ENCODE results near the gene MAPKBP1.

MAPKBP1 gene

DNA sequence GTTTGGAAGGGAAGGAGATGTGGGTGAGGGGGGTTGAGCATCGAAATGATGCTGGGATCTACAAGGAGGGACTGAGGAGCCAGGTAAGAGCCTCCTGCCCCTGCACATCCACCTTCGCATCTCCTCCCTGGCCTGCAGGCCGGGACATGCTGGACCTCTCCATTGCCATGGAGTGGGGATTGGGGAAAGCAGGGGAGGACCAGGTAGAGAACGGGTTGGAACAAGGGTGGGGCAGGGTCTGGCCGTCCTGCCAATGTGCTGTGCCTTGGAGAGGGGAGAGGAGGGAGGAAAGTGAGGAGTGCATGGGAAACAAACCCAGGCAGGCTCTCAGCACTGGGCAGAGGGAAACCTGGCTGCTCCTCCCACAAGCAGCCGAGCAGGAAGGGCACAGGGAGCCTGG is 74.9 kb downstream of the MAPKBP1 start:
- FAIRE-seq = no peak

DNA sequence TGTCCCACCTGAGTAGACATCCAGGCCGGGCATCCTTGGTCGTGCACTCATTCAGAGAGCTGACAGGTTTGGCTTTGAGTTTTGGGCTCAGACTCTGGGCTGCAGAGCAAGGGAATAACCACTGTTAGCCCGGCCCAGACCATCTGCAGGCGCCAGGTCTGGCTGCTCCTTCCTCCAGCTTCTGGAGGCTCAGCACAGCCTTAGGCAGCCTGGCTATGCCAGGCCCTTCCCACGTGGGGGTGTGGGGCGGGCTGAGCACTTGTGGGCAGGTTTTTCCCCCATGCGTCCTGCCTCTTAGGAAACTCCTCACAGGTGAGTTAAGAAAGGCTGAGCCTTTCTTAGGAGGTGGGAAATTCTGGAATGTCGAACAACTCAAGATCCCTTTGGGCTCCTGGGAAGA is 75.6 kb downstream of the MAPKBP1 start:
- FAIRE-seq = no peak

DNA sequence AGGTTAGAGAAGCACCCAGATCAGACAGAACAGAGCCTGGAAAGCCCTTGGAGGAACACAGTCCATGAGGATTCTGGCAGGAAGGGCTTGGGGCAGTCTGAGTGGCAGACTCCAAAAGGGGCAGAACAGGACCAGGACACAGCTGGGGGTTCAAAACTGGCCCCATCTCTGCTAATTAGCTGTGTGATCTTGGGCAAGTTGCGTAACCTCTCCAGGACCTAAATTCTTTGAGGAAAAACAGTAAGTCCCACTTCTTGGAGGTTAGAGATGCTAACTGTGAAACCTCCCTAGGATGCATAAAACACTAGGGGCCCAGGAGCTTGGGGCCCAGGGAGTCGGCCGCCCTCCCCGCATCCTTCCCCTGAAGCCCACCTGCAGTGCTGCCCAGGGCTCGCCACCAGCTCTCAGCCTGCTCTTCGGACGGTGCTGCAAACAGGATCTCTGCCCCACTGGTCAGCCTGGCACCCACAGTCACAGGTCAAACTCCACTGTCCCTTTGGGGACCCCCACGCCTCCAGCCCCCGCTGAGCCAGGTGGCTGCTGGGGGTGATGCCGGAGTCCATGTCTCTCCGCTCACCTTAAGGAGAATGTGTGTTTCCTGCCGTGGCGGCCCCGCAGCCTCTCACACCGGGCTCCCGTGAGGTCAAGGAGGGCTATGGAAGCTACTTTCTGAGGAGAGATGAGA is 76.3 kb downstream of the MAPKBP1 start:
- no peak for FAIRE-seq

DNA sequence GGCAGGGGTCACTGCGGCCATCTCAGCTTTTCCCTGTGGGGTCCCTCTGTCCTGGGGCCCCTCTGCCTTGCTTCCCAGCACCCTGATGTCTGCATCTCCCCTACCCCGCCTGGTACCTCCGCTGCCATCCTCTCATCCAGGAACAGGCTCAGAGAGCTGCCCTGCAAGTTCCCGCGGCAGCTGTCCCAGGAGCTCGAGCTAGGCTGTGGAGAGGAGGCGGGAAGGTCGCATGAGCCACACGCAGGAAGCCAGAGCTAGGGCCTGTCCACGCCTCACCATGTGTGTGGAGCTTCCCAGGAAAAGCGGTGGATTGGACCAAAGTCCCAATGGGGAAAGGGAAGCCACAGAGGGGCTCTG is 76.9 kb downstream of the MAPKBP1 start:
- FAIRE-seq = no peak

DNA sequence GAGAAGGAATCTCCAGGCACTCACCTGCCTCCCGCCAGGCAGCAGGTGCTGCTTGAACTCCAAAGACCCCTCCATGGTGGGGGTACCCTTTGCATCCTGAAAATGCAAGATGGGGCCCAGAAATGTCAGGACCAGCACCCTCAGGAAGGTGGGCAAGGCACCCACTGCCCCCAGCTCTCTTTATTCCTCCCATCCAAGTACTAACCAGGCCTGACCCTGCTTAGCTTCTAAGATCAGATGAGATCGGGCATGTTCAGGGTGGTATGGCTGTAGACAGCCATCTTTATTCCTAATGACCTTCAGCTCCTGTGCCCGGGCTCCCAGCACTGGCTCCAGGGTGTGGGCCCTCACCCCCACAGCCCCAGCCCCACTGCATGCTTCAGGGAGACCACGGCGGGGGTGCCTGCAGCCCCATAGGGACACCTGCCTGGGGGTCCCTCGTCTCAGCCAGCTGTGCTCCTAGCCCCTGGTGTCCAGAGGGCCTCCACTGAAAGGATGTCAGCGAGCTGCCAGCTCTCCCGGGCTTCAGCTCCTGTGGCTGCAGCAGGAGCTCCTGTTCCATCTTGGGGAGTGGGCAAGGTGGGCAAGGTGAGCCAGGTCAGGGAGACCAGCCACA is 77.6 kb downstream of the MAPKBP1 start:
- no peak for FAIRE-seq

DNA sequence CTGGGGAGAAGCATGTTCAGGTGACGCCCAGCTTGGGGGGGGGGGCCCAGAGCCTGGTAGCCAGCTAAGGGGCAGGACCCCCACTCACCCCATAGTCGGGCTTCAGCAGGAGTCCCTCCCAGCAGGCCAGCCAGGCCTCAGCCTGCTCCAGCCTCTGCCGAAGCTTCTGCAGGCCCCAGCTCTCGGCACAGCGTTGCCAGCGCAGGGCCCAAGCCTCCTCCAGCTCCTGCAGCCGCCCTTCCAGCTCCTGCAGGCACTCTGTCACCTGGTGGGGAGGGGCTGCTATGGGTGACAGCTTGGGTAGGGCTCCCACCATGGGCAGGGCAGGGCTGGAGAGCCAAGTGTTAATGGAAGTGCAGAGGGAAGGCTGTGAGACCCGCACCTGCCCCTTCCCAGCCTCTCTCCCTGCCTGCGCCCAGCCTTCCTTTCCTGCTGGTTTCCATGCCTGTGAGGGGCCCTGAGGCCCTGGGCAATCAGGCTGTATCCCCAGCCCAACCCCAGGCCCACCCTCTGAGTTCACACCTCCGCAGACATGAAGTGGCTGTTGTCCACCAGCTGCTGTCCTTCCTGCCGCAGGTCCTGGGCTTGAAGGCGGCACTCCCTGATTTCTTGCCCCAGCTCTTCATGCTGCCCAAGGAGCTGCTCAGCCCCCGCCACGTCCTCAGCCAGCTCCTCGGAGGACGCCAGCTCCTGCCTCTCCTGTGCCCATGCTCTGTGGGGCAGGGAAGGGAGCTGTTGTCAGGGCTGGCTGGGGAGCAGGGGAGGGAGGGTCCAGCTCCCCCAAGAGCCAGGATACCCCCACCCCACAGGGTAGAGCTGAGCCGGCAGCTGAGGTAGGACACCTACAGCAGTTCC is 78.7 kb downstream of the MAPKBP1 start:
- no peak for FAIRE-seq

DNA sequence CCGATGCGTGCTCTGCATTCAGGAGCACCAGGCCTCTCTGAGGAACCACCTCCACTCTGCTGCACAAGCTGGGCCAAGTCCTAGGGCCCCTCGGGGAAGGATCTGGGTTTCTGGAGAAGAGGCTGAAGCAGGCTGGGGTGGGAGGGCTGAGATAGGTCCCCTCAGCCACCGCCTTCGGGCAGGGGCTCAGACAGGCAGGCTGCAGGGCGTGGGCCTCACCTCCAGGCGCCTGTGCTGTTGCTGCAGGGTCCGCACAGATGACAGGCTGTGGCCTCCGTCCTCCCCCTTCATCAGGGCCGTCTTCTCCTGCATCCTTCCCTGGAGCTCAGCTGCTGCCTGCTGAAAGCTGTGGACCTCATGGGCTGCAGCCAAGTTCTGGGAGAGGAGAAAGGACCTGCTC is 79.5 kb downstream of the MAPKBP1 start:
- FAIRE-seq = no peak

DNA sequence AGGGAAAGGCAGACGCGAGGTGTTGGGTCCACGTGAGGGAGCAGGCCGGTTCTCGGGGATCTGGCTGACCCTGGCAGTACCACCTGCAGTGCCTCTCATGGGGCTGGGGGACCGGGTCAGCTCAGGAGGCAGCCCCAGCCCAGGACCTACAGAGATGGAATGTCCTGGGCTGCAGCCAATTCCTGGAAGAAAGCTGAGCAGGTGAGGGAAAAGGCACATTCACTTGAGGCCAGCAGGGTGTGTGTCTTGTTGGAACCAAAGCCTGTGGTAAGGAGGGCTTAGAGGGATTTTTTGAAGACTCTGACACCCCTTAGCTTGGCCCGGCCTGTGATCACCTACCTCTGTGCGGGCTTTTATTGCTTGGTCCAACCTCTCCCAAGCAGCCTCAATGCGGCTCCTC is 80.2 kb downstream of the MAPKBP1 start:
- FAIRE-seq = no peak

DNA sequence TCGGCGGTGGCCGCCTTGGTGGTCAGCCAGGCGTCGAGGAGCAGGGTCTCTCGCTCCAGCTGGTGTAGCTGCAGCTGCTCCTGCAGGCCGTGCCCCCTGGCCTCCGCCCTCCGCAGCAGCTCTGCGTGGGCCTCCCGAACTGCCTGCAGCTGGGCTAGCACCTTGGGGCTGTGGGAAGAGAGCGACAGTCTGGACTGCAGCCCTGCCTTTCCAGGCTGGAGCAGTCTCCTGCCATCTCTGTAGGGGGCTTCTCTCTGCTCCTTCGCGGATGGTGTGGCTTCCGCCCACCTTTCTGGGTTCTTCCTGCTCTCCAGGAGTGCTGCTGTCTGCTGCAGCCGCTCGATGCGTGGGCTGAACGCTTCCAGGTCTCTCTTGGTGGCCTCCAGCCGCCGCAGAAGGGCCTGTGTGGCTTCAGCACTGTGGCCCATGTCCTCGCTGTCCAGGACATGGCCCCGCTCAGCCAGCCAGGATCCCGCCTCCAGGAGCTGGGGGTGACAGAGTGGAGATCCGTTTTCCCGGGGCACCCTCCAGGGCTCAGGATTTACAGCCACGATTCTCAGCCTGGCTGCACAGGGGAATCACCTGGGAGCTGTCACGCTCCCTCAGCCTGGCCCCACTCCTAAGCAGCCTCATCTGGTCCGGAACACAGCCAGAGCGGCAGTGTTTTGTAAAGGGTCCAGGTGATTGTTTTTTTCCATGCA is 81.1 kb downstream of the MAPKBP1 start:
- no peak for FAIRE-seq

DNA sequence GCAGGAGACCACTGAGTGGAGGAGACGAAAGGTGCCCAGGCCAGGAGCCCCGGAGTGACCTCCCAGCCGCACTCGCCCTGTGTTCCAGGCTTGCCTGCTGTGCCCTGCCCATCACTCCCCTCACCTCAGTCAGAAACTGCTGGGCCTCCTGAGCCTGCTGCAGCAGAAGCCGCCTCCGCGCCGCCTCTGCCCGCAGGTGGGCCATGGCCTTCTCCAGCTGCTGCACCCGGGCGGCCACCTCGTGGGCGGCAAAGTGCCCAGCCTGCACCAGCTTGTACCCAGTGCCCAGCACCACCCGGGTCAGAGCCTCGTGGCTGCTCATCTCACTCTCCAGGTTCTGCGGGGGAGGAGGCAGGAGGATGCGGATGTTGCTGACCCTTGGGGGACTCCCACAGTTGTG is 82.0 kb downstream of the MAPKBP1 start:
- FAIRE-seq = no peak

DNA sequence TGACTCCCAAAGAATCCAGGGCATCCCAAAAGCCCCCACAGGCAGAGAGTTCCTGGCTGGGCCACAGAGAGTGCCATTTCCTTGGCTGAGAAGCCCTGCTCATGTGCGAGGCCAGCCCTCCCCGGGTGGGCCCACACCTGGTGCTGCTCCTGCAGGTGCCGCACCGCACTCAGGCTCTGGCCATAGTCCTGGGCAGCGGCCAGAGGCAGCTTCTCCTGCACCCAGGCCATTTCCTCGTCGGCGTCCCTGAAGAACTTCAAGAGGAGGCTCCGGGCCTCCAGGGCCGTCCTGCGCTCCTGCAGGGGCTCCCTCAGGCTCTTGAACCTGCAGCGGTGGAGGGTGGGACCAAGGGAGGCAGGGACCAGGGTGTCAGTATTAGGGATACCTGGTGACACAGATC is 82.4 kb downstream of the MAPKBP1 start:
- no peak for FAIRE-seq

DNA sequence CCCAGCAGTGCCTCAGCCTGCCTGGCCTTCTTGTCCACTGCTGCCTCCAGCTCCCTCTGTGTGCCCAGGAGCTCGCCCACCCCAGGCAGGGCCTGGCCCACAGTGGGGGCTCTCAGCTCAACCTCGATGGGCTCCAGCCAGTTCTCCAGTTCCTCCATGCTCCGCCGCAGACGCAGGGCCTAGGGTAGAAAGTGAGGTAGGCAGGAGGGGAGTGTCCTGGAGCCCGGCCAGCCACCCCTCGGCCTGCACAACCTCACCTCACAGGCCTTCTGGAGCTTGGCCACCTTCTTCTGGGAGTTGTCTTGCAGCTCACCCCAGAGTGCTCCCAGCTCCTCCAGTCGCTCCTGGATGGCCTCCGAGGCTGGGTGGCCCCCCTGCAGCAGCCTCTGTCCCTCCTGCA is 83.0 kb downstream of the MAPKBP1 start:
- FAIRE-seq = no peak

DNA sequence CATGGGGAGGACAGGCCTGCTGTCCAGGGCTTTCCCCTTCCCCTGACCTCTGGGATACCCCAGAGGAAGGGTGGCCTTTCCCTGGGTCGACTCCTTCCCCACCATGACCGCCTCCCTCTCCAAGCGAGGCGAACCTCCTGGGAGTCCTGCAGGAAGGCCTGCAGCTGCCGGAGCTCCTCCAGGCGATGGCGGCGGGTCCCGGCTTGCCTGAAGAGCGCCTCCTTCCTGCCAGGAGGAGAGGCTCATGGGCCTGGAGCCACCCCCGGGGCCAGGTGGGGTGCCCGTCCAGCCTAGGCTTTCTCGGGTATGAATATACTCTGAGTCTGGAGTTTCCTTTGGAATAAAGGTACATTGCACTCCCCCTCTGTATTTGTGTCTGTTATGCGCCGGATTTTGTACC is 84.5 kb downstream of the MAPKBP1 start:
- FAIRE-seq = no peak

DNA sequence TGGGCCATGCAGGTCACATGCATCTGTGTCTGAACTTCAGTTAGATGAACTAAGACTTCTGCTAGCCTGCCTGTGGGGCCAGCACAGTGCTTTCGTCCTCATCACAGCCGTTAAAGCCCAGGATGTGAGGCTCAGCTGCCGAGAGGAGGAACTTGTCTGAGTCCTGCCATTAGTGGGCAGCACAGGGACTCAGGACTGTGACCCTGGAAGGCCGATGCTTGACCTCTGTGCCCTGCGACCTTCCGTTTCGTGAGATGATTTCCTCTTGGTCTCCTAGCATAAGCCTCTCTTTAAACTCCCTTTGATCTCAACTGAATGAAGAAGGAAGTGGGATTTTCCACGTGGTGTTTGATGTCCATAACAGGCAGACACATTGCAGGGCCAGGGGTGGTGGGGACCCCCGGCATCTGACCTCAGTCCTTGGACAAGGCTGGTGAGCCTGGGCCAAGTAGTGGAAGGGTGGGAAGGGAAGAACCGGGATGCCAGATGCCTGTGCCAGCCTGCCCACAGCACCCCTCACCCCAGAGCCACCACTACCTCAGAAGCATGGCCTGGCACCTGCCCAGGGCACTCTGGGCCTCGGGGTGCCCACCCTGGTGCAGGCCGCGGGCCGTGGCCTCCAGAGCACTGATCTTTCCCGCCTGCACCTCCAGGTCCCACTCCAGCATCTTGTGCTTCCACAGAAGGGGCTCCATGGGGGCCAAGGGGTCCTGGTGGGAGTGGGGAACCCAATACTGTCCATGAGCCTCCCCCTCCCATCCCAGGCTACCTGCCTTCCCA is 86.0 kb downstream of the MAPKBP1 start:
- no peak for FAIRE-seq

DNA sequence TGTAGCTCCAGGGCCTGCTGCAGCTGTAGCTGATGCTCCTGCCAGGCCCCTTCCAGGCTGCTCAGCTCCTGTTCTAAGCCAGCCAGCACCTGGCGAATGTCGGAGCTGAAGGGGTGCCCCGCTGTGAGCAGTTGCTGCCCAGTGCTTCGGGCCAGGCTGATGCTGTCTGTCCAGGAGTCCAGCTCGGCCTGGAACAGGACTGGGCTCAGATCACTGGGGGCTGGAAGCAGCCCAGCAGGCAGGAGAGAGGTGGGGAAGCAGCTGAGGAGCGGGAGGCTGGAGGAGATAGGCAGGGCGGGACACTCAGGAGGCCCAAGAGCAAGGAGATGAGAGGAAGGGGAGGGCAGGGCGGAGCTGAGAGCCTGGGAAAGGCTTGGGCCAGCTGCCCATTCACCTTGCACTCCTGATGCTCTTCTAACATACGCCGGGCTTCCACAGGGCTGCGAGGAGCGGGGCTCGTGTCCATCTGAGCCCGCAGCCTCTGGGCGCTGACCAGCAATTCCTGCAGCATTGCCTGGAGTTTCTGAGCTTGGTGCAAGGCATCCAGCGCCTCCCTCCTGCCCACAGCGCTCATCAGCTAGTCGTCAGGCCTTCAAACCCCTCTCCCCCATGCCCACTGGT is 87.6 kb downstream of the MAPKBP1 start:
- no peak for FAIRE-seq

DNA sequence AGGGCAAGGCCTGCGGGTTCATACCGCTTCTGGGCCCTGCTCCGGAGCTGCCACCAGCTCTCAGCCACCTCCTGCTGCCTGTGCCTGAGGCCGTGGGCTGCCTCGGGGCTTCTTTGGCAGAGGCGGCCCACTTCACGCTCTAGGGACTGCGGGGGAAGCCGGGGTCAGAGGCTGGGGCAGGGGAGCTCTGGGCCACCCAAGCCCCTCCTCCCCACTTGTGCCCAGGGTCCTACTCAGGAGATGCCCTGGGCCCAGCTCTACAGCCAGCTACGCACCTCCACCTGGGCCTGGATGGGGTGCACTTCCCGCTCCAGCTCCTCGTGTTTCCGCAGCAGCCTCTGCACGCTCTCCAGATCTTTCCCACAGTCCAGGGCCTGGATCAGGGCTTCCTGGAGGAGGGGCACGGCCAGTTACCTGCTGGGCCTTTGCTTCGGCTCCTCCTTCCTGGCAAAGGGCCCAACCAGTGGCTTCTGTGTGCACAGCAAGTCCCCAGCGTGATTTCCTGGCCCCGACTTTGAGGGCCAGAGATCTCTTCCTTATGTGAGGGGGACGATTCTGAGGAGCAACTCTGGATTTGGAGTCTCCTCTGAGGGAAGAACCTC is 88.3 kb downstream of the MAPKBP1 start:
- FAIRE-seq = no peak

DNA sequence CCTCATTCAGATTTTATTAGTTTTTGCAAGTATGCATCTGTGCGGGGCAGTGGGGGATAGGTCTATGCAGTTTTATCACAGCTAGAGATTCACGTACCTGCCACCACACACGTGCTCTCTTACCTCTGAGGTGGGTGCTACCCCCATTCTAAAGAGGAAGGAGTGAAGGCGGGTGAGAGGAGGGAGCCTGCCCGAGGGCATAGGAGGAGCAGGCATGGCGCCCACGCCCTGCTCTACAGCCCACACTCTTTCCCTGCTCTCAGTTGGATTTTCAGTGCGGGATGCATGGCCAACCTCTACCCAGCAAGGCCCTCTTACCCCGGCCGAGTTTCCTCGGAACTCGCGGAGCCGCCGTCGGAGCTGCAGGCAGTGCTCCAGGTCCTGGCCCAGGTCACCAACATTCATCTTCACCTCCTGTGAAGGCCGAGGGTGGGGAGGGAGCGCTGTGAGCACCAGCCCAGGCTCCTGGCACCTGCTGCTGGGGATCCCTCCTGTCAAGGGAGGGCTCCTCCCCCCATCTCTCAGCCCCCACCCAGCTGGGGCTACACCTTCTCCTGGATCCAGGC is 91.3 kb downstream of the MAPKBP1 start:
- no peak for FAIRE-seq

DNA sequence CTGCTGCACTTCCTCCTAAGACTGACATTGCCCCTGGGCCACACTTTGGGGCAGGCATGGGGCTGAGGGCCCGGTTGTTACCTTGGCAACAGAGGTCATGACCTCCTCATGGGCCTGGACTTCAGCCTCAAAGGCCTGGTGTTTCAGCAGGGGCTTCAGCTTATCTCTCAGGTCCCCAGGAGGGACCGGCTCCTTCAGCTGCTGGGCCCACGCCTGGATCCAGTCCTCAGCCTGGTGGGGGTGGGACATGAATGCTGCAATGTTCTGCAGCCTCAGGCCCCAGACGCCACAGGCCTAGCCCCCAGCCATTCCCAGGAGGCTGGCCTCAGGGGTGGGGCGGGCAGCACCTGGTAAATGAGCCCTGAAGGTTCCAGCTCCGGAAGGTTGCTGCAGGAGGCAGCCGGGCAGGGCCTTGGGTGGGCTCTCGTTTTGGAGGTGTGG is 92.0 kb downstream of the MAPKBP1 start:
- no peak for FAIRE-seq

DNA sequence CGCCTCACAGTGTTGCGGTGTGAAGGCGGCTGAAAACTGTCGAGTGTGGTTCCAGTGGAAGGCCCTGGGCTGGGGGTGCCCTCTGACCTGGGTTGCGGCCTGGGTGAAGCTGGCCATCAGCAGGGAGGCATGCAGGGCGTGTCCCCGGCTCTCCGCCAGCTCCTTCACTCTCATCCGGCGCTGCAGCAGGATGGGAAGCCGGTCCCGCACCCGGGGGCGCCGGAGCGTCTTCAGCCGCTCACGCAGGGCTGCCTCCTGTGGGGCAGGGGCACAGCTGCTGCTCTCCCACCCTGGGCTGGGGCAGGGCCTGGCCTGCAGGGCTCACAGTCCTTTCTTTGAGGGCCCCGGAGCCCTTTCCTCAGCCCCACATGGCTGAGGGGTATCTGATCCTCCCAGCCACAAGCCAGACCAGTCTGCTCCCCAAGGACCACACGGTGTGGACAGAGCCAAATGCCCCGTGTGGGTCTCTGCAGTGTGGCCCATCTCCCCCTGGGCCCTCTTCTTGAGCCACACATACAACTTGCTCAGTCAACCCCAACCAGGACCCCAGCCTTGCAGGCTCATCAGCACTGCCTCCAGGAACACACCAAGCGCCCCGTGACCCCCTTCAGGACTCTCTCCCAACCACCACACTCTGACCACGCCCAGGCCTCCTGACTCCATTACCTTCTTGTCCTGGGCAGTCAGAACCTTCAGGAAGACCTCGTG is 92.7 kb downstream of the MAPKBP1 start:
- FAIRE-seq = no peak

DNA sequence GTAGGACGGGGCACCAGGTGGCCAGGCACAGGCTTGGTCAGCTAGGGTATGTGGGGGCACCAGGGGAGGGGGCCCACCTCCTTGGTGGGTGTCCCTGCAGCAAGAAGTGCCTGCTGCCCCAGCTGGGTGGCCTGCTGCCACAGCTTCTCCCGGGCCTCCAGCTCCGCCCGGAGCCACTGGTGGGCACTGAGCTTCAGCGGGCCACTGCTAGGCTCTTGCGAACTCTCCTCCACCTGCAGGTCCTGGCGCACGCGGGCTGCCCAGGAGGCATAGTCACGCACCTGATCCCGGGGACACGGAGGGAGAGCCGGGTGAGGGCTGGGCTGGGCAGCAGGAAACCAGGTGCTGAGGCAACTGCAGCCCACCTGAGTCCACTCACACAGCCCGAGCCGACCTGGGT is 94.0 kb downstream of the MAPKBP1 start:
- no peak for FAIRE-seq

All from endometrium (tissue), 2 donors.